ENCODE measurements around the gene UBE2Q1.

DNA sequence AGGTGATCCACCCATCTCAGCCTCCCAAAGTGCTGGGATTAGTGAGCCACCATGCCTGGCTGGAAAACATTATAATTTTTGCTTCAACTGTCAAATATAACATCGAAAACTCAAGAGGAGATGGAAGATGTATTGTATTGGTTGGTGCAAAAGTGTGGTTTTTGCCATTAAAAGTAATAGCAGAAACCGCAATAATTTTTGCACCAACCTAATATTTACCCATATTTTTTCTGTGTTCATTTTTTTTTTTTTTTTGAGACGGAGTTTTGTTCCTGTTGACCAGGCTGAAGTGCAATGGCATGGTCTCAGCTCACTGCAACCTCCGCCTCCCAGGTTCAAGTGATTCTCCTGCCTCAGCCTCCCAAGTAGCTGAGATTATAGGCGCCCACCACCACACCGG, 29.2 kb downstream of the UBE2Q1 start:
- TF ChIP-seq, protein P1, sequence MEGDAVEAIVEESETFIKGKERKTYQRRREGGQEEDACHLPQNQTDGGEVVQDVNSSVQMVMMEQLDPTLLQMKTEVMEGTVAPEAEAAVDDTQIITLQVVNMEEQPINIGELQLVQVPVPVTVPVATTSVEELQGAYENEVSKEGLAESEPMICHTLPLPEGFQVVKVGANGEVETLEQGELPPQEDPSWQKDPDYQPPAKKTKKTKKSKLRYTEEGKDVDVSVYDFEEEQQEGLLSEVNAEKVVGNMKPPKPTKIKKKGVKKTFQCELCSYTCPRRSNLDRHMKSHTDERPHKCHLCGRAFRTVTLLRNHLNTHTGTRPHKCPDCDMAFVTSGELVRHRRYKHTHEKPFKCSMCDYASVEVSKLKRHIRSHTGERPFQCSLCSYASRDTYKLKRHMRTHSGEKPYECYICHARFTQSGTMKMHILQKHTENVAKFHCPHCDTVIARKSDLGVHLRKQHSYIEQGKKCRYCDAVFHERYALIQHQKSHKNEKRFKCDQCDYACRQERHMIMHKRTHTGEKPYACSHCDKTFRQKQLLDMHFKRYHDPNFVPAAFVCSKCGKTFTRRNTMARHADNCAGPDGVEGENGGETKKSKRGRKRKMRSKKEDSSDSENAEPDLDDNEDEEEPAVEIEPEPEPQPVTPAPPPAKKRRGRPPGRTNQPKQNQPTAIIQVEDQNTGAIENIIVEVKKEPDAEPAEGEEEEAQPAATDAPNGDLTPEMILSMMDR (IDR thresholded peaks at IDR 0.05 in 8 of 11, conservative IDR thresholded peaks at IDR 0.05 in 3 of 11), result no peak
- TF ChIP-seq POLR2A (IDR thresholded peaks at IDR 0.05), result no peak
